AG04450 (cell line): ENCODE data around the gene PPP2R5C. TPM values are rescaled to one million over a fixed set of nuclear protein-coding genes. Genes with fewer than 3 reads are reported as not detected.

Experiments
- CTCF ChIA-PET: fragments of 300-600, 350-600 bp; formaldehyde crosslinking; extraction: SDS; loops from one replicate; lab custom pipeline; 2022; ENCODE audit warnings: antibody characterized with exemption, inconsistent platforms; lab: Charles Lee
- POLR2A ChIA-PET: fragments of 350-600 bp; formaldehyde crosslinking; extraction: SDS; loops from one replicate; lab custom pipeline; 2021; ENCODE audit warnings: antibody characterized with exemption, inconsistent platforms; lab: Yijun Ruan, JAX
- DNase-seq: peaks from one replicate; pipeline ENCODE4 v3.0.0-alpha.2; 2011; ENCODE audit warnings: low read depth, low spot score
- H3K27ac ChIP-seq: one replicate; pipeline ENCODE4 v1.5.1; 2012; ENCODE audit warnings: low read depth, low read length, control low read depth
- H3K27me3 ChIP-seq: one replicate; pipeline ENCODE4 v1.6.0; 2012; ENCODE audit warnings: low read length; ENCODE audit not compliant: control insufficient read depth, insufficient read depth
- H3K4me3 ChIP-seq: 2 replicates; pipeline ENCODE4 v1.5.1; 2011; ENCODE audit warnings: mild to moderate bottlenecking, low read depth, low read length, control low read depth
- H3K9me3 ChIP-seq: 2 replicates; pipeline ENCODE4 v1.5.1; 2012; ENCODE audit warnings: low read length; ENCODE audit not compliant: control insufficient read depth, insufficient read depth
- CTCF ChIP-seq: IDR thresholded peaks from 2 replicates; pipeline ENCODE4 v1.5.1; 2011; ENCODE audit warnings: low read depth, low read length, control low read depth, inconsistent platforms
- polyA plus RNA-seq: library from polyadenylated mRNA; depleted of rRNA; stranded (reverse); fragments of >200 nt; gene quantifications from 2 replicates; pipeline ENCODE4 v1.2.3, GENCODE V29; 2011

PPP2R5C gene
- polyA plus RNA-seq, 1 experiment = 140 TPM

- CTCF ChIA-PET = no interaction called here
- Histone ChIP-seq H3K9me3 (no peaks in the 10 kb centered on the region; the same call in 1 of the 2 replicates), H3K27ac (no peak overlapping the region), H3K27me3 (peaks cover 6% of the 10 kb centered on the region), H3K4me3 (no peak overlapping the region)
- POLR2A ChIA-PET = interaction anchor here (0.8 kb wide), 1 partner anchor 15 kb away, joined by 3 read pairs; no protein-coding TSS in a partner anchor
- DNase-seq = no peak
- TF ChIP-seq CTCF = no peak
These were observed 171.7 kb downstream of the PPP2R5C start for GRCh38 chr14:101933209-101933608.

DNA sequence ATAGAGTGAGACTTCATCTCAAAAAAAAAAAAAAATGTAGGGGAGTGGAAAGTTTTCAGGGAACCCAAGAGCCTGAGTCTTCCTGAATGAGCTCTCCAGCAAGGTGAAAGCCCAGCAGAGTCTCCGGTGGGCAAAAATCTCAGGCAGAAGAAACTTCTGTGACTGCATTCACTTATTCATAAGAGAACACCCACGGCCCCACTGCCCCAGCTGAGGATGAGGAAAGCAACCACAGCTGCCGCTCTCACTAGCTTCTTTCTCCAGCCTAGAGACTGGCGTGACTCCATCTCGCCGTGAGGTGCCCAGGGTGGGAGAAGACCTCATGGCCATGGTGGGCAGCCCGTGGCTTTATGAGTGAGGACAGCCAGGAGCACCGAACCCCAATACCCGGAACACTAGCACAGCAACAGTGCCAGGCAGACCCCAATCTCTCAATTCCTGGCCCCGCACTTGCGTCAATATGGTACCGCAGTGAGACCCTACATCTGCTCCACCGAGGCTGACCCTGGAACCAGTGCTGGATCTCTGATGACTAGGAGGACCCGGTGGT, 173.2 kb downstream of the PPP2R5C start:
- H3K4me3 ChIP-seq = no peak overlapping the region
- no peak for TF ChIP-seq CTCF
- no peak overlapping the region for H3K27ac ChIP-seq
- POLR2A ChIA-PET = no interaction called here
- H3K27me3 ChIP-seq = peaks cover 8% of the 10 kb centered on the region
- CTCF ChIA-PET = no interaction called here
- no peak for DNase-seq
- H3K9me3 ChIP-seq = no peaks in the 10 kb centered on the region; the same call in 1 of the 2 replicates

DNA sequence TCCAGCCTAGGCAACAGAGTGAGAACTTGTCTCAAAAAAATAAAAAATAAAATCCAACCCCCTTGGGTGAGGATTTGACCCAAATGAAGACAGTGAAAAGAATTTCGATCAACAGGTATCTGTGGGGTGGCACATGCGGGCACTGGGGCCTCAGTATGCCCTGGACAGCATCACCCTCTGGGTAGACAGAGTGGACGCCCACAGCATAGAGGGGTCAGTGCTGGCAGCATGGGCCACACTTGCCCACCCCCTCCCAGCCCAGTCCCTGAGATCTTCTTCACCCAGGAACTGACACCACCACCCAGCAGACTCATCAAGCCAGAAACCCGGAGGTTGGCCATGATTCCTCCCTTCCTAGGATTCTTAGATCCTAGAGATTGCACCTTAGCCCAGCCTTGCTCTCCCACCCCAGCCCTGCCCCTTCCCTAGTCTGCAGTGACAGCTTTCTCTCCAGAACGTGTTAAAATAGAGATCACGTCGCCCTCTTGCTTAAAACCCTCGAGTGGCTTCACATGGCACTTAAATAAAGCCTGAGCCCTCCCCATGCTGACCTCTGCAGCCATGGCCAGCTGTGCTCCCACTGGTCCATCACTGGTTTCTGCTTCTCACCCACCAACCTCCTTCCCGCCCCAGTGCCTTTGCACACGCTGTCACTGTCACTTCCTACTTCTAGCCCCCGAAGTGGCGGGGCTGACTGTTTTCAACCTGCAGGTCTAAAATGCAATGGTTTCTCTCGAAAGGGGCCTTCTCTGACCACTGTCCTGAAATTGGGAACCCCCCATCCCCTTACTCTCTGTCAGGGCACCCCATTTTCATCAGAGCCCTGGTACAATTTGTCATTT, 176.6 kb downstream of the PPP2R5C start:
- CTCF ChIA-PET = no interaction called here
- DNase-seq = no peak
- peaks cover 11% of the 10 kb centered on the region for H3K27me3 ChIP-seq
- no peak for TF ChIP-seq CTCF
- POLR2A ChIA-PET = no interaction called here
- H3K27ac ChIP-seq = no peak overlapping the region
- no peak overlapping the region for H3K4me3 ChIP-seq
- H3K9me3 ChIP-seq = no peaks in the 10 kb centered on the region; the same call in 1 of the 2 replicates

DNA sequence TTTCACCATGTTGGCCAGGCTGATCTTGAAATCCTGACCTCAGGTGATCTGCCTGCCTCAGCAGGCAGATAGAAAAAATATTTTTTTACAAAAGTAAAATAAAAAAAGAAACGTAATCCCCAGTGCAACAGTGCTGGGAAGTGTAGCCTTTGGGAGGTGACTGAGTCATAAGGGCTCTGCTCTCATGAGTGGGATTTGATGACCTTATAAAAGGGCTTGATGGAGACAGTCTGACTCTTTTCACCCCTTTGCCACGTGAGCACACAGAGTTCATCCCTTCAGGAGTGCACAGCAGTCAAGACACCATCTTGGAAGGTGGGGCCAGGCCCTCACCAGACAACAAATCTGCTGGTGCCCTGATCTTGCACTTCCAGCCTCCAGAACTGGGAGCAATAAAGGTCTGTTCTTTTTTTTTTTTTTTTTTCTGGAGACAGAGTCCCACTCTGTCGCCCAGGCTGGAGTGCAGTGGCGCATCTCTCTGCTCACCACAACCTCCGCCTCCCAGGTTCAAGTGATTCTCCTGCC, 178.2 kb downstream of the PPP2R5C start:
- no peak for TF ChIP-seq CTCF

DNA sequence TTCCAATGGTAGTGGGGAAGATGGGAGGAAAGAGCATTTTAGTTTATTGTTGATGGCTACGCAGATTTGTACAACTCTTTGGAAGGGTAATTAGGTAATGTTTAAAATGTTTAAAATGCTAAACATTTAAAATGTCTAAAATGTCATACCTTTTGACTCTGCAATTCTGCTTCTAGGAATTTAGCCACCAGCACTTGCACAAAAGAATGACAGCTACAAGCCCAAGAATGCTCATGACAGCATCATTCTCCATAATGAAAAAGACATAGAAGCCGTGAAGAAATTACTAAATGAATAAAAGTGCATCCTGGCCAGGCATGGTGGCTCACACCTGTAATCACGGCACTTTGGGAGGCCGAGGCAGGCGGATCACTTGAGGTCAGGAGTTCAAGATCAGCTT, 182.9 kb downstream of the PPP2R5C start:
- ChIA-PET CTCF (no interaction called here), POLR2A (no interaction called here)
- TF ChIP-seq CTCF = no peak
- no peak for DNase-seq
- Histone ChIP-seq H3K27me3 (peaks cover 14% of the 10 kb centered on the region), H3K9me3 (peaks cover 5% of the 10 kb centered on the region; the same call in 1 of the 2 replicates), H3K27ac (no peak overlapping the region), H3K4me3 (no peak overlapping the region)

More for the DNA sequence above, 178.2 kb downstream of the PPP2R5C start:
- Histone ChIP-seq H3K4me3 (no peak overlapping the region), H3K27ac (no peak overlapping the region), H3K27me3 (peaks cover 14% of the 10 kb centered on the region), H3K9me3 (no peaks in the 10 kb centered on the region)
- POLR2A ChIA-PET = no interaction called here
- CTCF ChIA-PET = interaction anchor here (0.6 to 0.7 kb wide), 2 partner anchors 148 to 194 kb away, joined by 3 to 5 read pairs; no protein-coding TSS in a partner anchor
- DNase-seq = no peak
